GM23338 (cell line): ENCODE data around the gene C22orf42. TPM values are rescaled to one million over a fixed set of nuclear protein-coding genes. Genes with fewer than 3 reads are reported as not detected.

ENCODE experiments used
- ATAC-seq: fragments of 200-7000 bp; cut with Tn5 transposase; 3 replicates; pipeline ENCODE4 v1.9.1; 2020
- DNase-seq: peaks from one replicate; pipeline ENCODE4 v3.0.0-alpha.2; 2015; ENCODE audit warnings: low spot score
- H2AFZ ChIP-seq: fragments of 200-600 bp; sonication (generic); 2 replicates; pipeline ENCODE4 v1.8.0; 2016; ENCODE audit warnings: antibody characterized with exemption, mild to moderate bottlenecking, moderate library complexity
- H3F3A ChIP-seq: fragments of 200-600 bp; sonication (generic); replicated peaks from 2 replicates; pipeline ENCODE4 v1.8.0; 2017; ENCODE audit warnings: antibody characterized with exemption, mixed run types, low read depth
- H3K27ac ChIP-seq: fragments of 200-600 bp; sonication (generic); 2 replicates; pipeline ENCODE4 v1.6.1; 2016; ENCODE audit warnings: low read depth
- H3K27me3 ChIP-seq: fragments of 200-600 bp; sonication (generic); 2 replicates; pipeline ENCODE4 v1.8.0; 2016; ENCODE audit warnings: mild to moderate bottlenecking, mixed run types, moderate library complexity; ENCODE audit not compliant: insufficient read depth
- H3K36me3 ChIP-seq: fragments of 200-600 bp; sonication (generic); 2 replicates; pipeline ENCODE4 v1.8.0; 2016; ENCODE audit warnings: mild to moderate bottlenecking; ENCODE audit not compliant: insufficient read depth
- H3K4me1 ChIP-seq: fragments of 200-600 bp; sonication (generic); 2 replicates; pipeline ENCODE4 v1.8.0; 2016; ENCODE audit warnings: mild to moderate bottlenecking, moderate library complexity; ENCODE audit not compliant: insufficient read depth
- H3K4me2 ChIP-seq: fragments of 200-600 bp; sonication (generic); 2 replicates; pipeline ENCODE4 v1.7.1; 2017; ENCODE audit warnings: mixed run types
- H3K4me3 ChIP-seq: fragments of 200-600 bp; sonication (generic); 2 replicates; pipeline ENCODE4 v1.6.1; 2016; ENCODE audit warnings: mixed run types
- H3K79me2 ChIP-seq: fragments of 200-600 bp; sonication (generic); replicated peaks from 2 replicates; pipeline ENCODE4 v1.8.0; 2017; ENCODE audit warnings: mild to moderate bottlenecking; ENCODE audit not compliant: insufficient read depth
- H3K9me2 ChIP-seq: fragments of 200-600 bp; sonication (generic); 2 replicates; pipeline ENCODE4 v1.8.0; 2017; ENCODE audit not compliant: insufficient read depth
- H4K20me1 ChIP-seq: fragments of 200-600 bp; sonication (generic); replicated peaks from 2 replicates; pipeline ENCODE4 v1.8.0; 2017; ENCODE audit warnings: mild to moderate bottlenecking; ENCODE audit not compliant: insufficient read depth
- H3K27ac Mint-ChIP-seq: 2 replicates; pipeline ENCODE4 v1.8.0; 2020; ENCODE audit warnings: inconsistent platforms, mild to moderate bottlenecking, moderate library complexity, mixed read lengths
- H3K27me3 Mint-ChIP-seq: 3 replicates; pipeline ENCODE4 v1.8.0; 2022; ENCODE audit warnings: low read depth, mild to moderate bottlenecking, moderate library complexity, mixed read lengths, inconsistent platforms; ENCODE audit not compliant: insufficient read depth, poor library complexity
- H3K36me3 Mint-ChIP-seq: 3 replicates; pipeline ENCODE4 v1.8.0; 2021; ENCODE audit warnings: low read depth, mild to moderate bottlenecking, inconsistent platforms, moderate library complexity, mixed read lengths
- H3K4me1 Mint-ChIP-seq: 3 replicates; pipeline ENCODE4 v1.8.0; 2020; ENCODE audit warnings: mild to moderate bottlenecking, inconsistent platforms, mixed read lengths
- H3K4me3 Mint-ChIP-seq: 3 replicates; pipeline ENCODE4 v1.8.0; 2021; ENCODE audit warnings: moderate library complexity, mild to moderate bottlenecking, inconsistent platforms, mixed read lengths
- H3K9me3 Mint-ChIP-seq: 3 replicates; pipeline ENCODE4 v1.8.0; 2020; ENCODE audit warnings: moderate library complexity, mild to moderate bottlenecking, inconsistent platforms, mixed read lengths
- CREB1 ChIP-seq: fragments of 250-450 bp; sonication (Bioruptor Pico); IDR thresholded peaks from 2 replicates; pipeline ENCODE4 v1.5.0; 2020; ENCODE audit warnings: low read depth, mild to moderate bottlenecking, moderate library complexity
- ETS1 ChIP-seq: IDR thresholded peaks from 2 replicates; pipeline ENCODE4 v1.6.1; 2016; ENCODE audit warnings: antibody characterized with exemption
- EZH2 ChIP-seq: fragments of 200-600 bp; sonication (generic); IDR thresholded peaks from one replicate; pipeline ENCODE4 v1.8.0; 2017; ENCODE audit warnings: antibody characterized with exemption, mild to moderate bottlenecking, low read depth; ENCODE audit not compliant: unreplicated experiment
- EZH2phosphoT487 ChIP-seq: fragments of 200-600 bp; sonication (generic); IDR thresholded peaks from one replicate; pipeline ENCODE4 v1.8.1; 2018; ENCODE audit warnings: antibody characterized with exemption; ENCODE audit not compliant: unreplicated experiment
- JUNB ChIP-seq: IDR thresholded peaks from one replicate; pipeline ENCODE4 v1.6.1; 2016; ENCODE audit warnings: antibody characterized with exemption; ENCODE audit not compliant: unreplicated experiment
- NANOG ChIP-seq: IDR thresholded peaks from 2 replicates; pipeline ENCODE4 v1.6.1; 2016; ENCODE audit warnings: antibody characterized with exemption, borderline replicate concordance
- POLR2AphosphoS5 ChIP-seq: IDR thresholded peaks from 2 replicates; pipeline ENCODE4 v1.6.1; 2016; ENCODE audit warnings: antibody characterized with exemption, low read depth
- REST ChIP-seq: IDR thresholded peaks from one replicate; pipeline ENCODE4 v1.6.1; 2018; ENCODE audit warnings: antibody characterized with exemption; ENCODE audit not compliant: unreplicated experiment
- STAT1 ChIP-seq: IDR thresholded peaks from one replicate; pipeline ENCODE4 v1.6.1; 2016; ENCODE audit warnings: antibody characterized with exemption; ENCODE audit not compliant: unreplicated experiment
- ZNF114 ChIP-seq: fragments of 250-450 bp; sonication (Bioruptor Pico); IDR thresholded peaks from 2 replicates; pipeline ENCODE4 v1.5.0; 2020; ENCODE audit warnings: mild to moderate bottlenecking, moderate library complexity
- ZNF331 ChIP-seq: fragments of 250-450 bp; sonication (Bioruptor Pico); IDR thresholded peaks from 2 replicates; pipeline ENCODE4 v1.5.0; 2020; ENCODE audit warnings: low read depth, mild to moderate bottlenecking, moderate library complexity
- ZNF462 ChIP-seq: fragments of 250-450 bp; sonication (Bioruptor Pico); IDR thresholded peaks from 2 replicates; pipeline ENCODE4 v1.5.0; 2020; ENCODE audit warnings: mild to moderate bottlenecking, moderate library complexity
- polyA plus RNA-seq: library from polyadenylated mRNA; unstranded; fragments of >200 nt; fragmentation: Nextera tagmentation; extraction: Ambion mirVana; gene quantifications from 2 replicates; pipeline ENCODE4 v1.2.1, GENCODE V29; 2016
- total RNA-seq: library from RNA; depleted of rRNA; stranded (reverse); fragments of >200 nt; shearing (Covaris generic); gene quantifications from 2 replicates; pipeline ENCODE4 v1.2.3, GENCODE V29; 2014
- TF ChIP-seq, protein P1 (sequence below), 2 experiments: fragments of 200-600 bp in 1 of 2; sonication (generic) in 1 of 2; conservative IDR thresholded peaks; 2 replicates each; pipeline versions ENCODE4 v1.5.1 to v1.6.1; 2016 to 2017; ENCODE audit warnings: antibody characterized with exemption in 2 of 2, low read depth in 2 of 2, mild to moderate bottlenecking in 2 of 2, moderate library complexity in 1 of 2

Gene C22orf42
- total and polyA plus RNA-seq, 2 experiments from 2014 or later: 0.76 to 1.2 TPM

DNA sequence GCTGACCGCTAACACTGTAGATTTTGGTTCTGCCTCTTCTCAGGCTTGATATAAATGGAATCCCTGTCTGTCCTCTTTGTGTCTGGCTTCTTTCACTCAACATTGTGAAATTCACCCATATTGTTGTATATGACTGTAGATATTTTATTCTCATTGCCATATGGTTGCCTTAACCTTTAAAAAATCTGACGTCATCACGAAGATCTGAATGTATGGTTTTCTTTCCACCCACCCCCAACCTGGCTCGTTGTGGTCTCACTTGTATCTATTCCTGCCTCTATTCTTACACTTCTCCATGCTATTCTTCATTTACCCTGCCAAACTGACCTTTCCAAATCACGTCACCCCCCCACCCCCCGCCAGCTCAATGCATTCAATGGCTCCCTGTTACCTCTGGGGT lies 21.9 kb upstream of the C22orf42 start:
- Histone ChIP-seq H2AFZ (no peak overlapping the region), H3K27me3 (peaks cover 22% of the 10 kb centered on the region), H3K4me1 (no peaks in the 10 kb centered on the region), H3K36me3 (no peaks in the 10 kb centered on the region), H3K4me2 (no peak overlapping the region), H3K79me2 (no peaks in the 10 kb centered on the region), H3K27ac (no peak overlapping the region), H3F3A (no peaks in the 10 kb centered on the region), H3K4me3 (no peak overlapping the region), H4K20me1 (no peaks in the 10 kb centered on the region), H3K9me2 (no peaks in the 10 kb centered on the region)
- H3K4me1 Mint-ChIP-seq: peaks cover 2% of the 10 kb centered on the region; the same call in 1 of the 3 replicates
- H3K9me3 Mint-ChIP-seq: no peaks in the 10 kb centered on the region
- H3K36me3 Mint-ChIP-seq: no peaks in the 10 kb centered on the region
- H3K4me3 Mint-ChIP-seq: no peak overlapping the region
- H3K27ac Mint-ChIP-seq: no peak overlapping the region
- TF ChIP-seq REST: no peak
- no peak for TF ChIP-seq JUNB
- TF ChIP-seq POLR2AphosphoS5: no peak
- TF ChIP-seq CREB1 (CRISPR knock-in tag): no peak
- no peak for TF ChIP-seq ZNF462
- TF ChIP-seq NANOG: no peak
- no peak for TF ChIP-seq ETS1
- TF ChIP-seq EZH2: no peak
- no peak for TF ChIP-seq STAT1
- no peak for TF ChIP-seq EZH2phosphoT487
- TF ChIP-seq ZNF331 (CRISPR knock-in tag): no peak
- TF ChIP-seq ZNF114: no peak
- TF ChIP-seq, protein P1, sequence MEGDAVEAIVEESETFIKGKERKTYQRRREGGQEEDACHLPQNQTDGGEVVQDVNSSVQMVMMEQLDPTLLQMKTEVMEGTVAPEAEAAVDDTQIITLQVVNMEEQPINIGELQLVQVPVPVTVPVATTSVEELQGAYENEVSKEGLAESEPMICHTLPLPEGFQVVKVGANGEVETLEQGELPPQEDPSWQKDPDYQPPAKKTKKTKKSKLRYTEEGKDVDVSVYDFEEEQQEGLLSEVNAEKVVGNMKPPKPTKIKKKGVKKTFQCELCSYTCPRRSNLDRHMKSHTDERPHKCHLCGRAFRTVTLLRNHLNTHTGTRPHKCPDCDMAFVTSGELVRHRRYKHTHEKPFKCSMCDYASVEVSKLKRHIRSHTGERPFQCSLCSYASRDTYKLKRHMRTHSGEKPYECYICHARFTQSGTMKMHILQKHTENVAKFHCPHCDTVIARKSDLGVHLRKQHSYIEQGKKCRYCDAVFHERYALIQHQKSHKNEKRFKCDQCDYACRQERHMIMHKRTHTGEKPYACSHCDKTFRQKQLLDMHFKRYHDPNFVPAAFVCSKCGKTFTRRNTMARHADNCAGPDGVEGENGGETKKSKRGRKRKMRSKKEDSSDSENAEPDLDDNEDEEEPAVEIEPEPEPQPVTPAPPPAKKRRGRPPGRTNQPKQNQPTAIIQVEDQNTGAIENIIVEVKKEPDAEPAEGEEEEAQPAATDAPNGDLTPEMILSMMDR (conservative IDR thresholded peaks at IDR 0.05; ENCODE audit: low read depth in 2 of 2): no peak
- peaks cover 13% of the 10 kb centered on the region for H3K27me3 Mint-ChIP-seq
- no peak for DNase-seq
- no peak for ATAC-seq
